Measurements from ENCODE around the gene DOCK1. TPM values are rescaled to one million over a fixed set of nuclear protein-coding genes. Genes with fewer than 3 reads are reported as not detected.

The DOCK1 gene
- total RNA-seq, 4 donors from 2014 or later: 60.6 to 136 (median 92.7) TPM

DNA sequence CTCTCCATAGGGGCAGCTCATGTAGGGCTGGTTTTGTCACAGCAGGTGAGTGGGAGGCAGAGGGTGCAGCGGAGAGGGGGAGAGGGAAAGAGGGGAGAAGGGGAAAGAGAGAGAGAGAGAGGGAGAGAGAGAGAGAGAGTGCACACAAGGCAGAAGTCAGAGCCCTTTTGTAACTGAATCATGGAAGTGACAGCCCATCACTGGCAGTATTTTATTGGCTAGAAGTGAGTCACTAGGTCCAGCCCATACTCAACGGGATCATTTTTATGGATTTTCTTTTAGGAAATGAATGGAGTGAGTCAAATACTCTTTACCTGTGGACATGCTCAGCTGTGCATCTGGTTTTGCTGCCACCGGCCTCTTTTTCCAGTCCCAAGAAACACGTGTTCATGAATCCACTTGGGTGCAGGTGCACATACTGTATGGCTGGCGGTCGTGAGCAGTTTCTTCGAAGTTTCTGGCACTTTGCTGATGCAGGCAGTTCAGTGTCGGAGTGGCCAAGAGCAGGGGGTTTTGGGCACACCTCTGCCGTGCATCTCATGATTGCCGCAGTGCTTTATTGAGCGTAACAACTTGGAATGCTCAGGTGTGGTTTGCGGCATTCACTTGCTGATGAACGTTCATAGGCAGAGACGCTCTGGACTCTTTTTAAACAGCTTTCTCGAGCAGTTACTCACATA lies 40.3 kb downstream of the DOCK1 start:
- Histone ChIP-seq H3K27ac (no peak overlapping the region), H3K27me3 (no peaks in the 10 kb centered on the region), H3K4me1 (no peaks in the 10 kb centered on the region), H3K36me3 (no peaks in the 10 kb centered on the region), H3K4me3 (no peak overlapping the region), H3K9me3 (no peaks in the 10 kb centered on the region)
- TF ChIP-seq, protein P1, sequence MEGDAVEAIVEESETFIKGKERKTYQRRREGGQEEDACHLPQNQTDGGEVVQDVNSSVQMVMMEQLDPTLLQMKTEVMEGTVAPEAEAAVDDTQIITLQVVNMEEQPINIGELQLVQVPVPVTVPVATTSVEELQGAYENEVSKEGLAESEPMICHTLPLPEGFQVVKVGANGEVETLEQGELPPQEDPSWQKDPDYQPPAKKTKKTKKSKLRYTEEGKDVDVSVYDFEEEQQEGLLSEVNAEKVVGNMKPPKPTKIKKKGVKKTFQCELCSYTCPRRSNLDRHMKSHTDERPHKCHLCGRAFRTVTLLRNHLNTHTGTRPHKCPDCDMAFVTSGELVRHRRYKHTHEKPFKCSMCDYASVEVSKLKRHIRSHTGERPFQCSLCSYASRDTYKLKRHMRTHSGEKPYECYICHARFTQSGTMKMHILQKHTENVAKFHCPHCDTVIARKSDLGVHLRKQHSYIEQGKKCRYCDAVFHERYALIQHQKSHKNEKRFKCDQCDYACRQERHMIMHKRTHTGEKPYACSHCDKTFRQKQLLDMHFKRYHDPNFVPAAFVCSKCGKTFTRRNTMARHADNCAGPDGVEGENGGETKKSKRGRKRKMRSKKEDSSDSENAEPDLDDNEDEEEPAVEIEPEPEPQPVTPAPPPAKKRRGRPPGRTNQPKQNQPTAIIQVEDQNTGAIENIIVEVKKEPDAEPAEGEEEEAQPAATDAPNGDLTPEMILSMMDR (IDR thresholded peaks at IDR 0.05): no peak
- no peak for TF ChIP-seq EP300 (IDR thresholded peaks at IDR 0.05)
- no peak for TF ChIP-seq POLR2A (IDR thresholded peaks at IDR 0.05)
- no peak for TF ChIP-seq POLR2AphosphoS5 (IDR thresholded peaks at IDR 0.05)
- DNase-seq (ENCODE audit: low spot score in 2 of 2): peak in 1 of 2 donors; percentile 57
- 84% methylated on average over 15 of the region's 15 CpGs for WGBS

DNA sequence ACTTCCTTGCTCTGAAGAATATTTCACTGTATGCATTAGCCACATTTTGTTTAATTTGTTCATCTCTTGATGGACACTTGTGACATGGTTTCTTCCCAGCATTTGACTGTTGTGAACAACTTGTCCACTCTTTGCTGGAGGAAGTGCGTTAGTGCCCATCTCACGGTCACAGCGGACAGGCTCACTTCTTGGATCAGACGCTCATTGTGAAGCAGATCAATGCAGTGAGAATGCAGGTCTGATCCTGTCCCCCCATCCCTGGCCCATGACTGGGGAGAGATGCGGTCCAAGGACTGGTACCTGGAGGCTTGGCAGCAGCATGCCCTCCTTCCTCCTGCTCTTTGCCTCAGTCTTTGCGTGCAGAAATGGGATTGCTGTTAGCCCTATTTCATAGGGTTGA lies 41.5 kb downstream of the DOCK1 start:
- WGBS: 95% methylated on average over 6 of the region's 6 CpGs
- Histone ChIP-seq H3K9me3 (no peaks in the 10 kb centered on the region), H3K4me1 (no peaks in the 10 kb centered on the region), H3K4me3 (no peak overlapping the region), H3K27me3 (no peaks in the 10 kb centered on the region), H3K27ac (no peak overlapping the region), H3K36me3 (no peaks in the 10 kb centered on the region)
- TF ChIP-seq POLR2A (IDR thresholded peaks at IDR 0.05) (no peak), POLR2AphosphoS5 (IDR thresholded peaks at IDR 0.05) (no peak), EP300 (IDR thresholded peaks at IDR 0.05) (no peak)
- TF ChIP-seq, protein P1 (IDR thresholded peaks at IDR 0.05): no peak
- DNase-seq (ENCODE audit: low spot score in 2 of 2): peak in 1 of 2 donors; percentile 66

DNA sequence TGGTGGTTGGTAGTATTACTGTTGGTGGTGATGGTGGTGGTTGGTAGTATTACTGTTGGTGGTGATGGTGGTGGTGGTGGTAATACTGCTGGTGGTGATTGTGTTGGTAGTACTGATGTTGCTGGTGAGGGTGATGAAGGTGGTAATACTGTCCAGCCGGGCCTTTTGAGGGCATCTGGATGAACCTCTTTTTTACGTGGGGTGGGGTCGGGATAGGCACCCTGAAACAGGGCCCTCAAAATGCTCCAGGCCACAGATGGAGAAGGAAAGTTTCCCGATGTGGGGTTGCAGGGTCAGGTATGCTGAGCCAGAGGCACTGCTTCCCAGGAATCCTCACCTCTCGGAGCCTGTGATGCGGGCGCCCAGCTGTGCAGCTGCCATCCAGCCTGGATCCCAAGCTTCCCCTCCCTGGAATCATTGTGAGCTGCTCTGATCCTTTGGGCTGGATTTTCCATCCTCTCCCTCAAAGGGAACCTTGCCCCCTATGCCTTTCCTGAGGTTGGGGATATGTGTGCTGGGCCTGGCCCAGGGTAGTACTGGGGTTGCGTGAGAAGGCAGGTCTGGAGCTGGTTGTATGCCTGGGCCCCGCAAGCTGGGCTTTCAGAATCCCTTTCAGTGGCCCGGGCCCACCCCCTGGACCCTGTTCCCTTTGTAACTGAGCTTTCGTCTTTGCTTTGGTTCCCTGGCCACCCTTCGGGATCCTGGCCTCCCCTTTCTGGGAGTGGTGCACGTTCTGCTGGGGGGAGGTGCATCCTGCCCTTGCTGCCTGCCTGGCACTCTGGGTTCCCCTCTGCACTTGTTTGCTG lies 43.3 kb downstream of the DOCK1 start:
- WGBS: 86% methylated on average over 11 of the region's 13 CpGs
- Histone ChIP-seq H3K36me3 (no peaks in the 10 kb centered on the region), H3K27ac (no peak overlapping the region), H3K4me1 (no peaks in the 10 kb centered on the region), H3K9me3 (no peaks in the 10 kb centered on the region), H3K27me3 (no peaks in the 10 kb centered on the region), H3K4me3 (no peak overlapping the region)
- peak in 1 of 2 donors; percentile 61 for DNase-seq (ENCODE audit: low spot score in 2 of 2)
- TF ChIP-seq, protein P1 (IDR thresholded peaks at IDR 0.05): no peak
- no peak for TF ChIP-seq EP300 (IDR thresholded peaks at IDR 0.05)
- TF ChIP-seq POLR2A (IDR thresholded peaks at IDR 0.05): no peak
- TF ChIP-seq POLR2AphosphoS5 (IDR thresholded peaks at IDR 0.05): no peak

DNA sequence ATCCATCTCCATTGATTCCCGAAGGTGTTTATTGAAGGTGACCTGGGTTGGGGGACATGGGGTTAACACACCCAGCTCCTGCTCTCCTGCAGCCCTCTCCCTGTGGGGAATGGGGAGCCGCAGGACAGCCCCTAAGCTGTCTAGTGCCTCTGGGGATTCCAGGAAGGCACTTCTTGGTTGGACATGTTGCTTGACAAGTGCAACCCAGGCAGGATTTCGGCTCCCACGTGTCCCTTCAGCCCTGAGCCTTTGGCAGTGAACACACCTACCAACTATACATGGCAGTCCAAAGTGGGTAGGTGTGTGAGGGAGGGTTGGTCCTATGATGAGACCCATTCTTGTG lies 43.9 kb downstream of the DOCK1 start:
- Histone ChIP-seq H3K36me3 (no peaks in the 10 kb centered on the region), H3K4me1 (no peaks in the 10 kb centered on the region), H3K9me3 (no peaks in the 10 kb centered on the region), H3K4me3 (no peak overlapping the region), H3K27ac (no peak overlapping the region), H3K27me3 (no peaks in the 10 kb centered on the region)
- TF ChIP-seq EP300 (IDR thresholded peaks at IDR 0.05) (no peak), POLR2AphosphoS5 (IDR thresholded peaks at IDR 0.05) (no peak), POLR2A (IDR thresholded peaks at IDR 0.05) (no peak)
- TF ChIP-seq, protein P1 (IDR thresholded peaks at IDR 0.05): no peak
- peak in 1 of 2 donors; percentile 29 for DNase-seq (ENCODE audit: low spot score in 2 of 2)
- WGBS: 100% methylated on average over 1 of the region's 4 CpGs

GRCh38 chr10:126950401-126951105 lies 45.3 kb downstream of the DOCK1 start:
- WGBS: 97% methylated on average over 8 of the region's 8 CpGs
- TF ChIP-seq POLR2A (IDR thresholded peaks at IDR 0.05): no peak
- TF ChIP-seq, protein P1 (IDR thresholded peaks at IDR 0.05): no peak
- TF ChIP-seq EP300 (IDR thresholded peaks at IDR 0.05): no peak
- no peak for TF ChIP-seq POLR2AphosphoS5 (IDR thresholded peaks at IDR 0.05)

More at GRCh38 chr10:126950401-126951105, 45.3 kb downstream of the DOCK1 start:
- H3K9me3 ChIP-seq: no peaks in the 10 kb centered on the region
- peaks cover 6% of the 10 kb centered on the region for H3K4me1 ChIP-seq
- H3K27me3 ChIP-seq: no peaks in the 10 kb centered on the region
- H3K27ac ChIP-seq: no peak overlapping the region
- H3K36me3 ChIP-seq: no peaks in the 10 kb centered on the region
- peak in 1 of 2 donors; percentile 29 for DNase-seq (ENCODE audit: low spot score in 2 of 2)
- H3K4me3 ChIP-seq: no peak overlapping the region
